ENCODE data around the gene NHP2. TPM values are rescaled to one million over a fixed set of nuclear protein-coding genes. Genes with fewer than 3 reads are reported as not detected.

NHP2 gene
- total and polyA plus RNA-seq, 9 of the 15 experiments (the other 6 are each of a cell fraction or from before 2014, with no cell fraction given), result 52.8 to 622 (median 144) TPM

GRCh38 chr5:178107756-178108310, 45.9 kb downstream of the NHP2 start:
- intact Hi-C loops (cut with micrococcal nuclease), result no loop called here
- Histone ChIP-seq H3K4me1 (replicated peaks in 1 of 2; ENCODE audit: control insufficient read depth in 2 of 2, insufficient read depth in 2 of 2, low read length in 2 of 2) (peaks cover 2 to 8% of the 10 kb centered on the region in 2 experiments; a peak in 2 of 5 replicates), H3K9me1 (ENCODE audit: control insufficient read depth, insufficient read depth, low read length) (no peaks in the 10 kb centered on the region), H3K4me2 (ENCODE audit: insufficient read depth, low read length) (no peak overlapping the region), H3K27me3 (ENCODE audit: control insufficient read depth in 2 of 2, insufficient read depth in 2 of 2, low read length in 2 of 2) (no peaks in the 10 kb centered on the region), H3K36me3 (ENCODE audit: control insufficient read depth, insufficient read depth, low read length) (no peaks in the 10 kb centered on the region), H3K9ac (ENCODE audit: insufficient read depth in 1 of 2, low read depth in 2 of 2, low read length in 2 of 2) (peak overlapping the region in 1 of 2 experiments; percentile 65; a peak in 1 of 4 replicates), H3K4me3 (no peak overlapping the region), H3K27ac (ENCODE audit: extremely low read depth, low read depth, low read length) (no peak overlapping the region), H2AFZ (ENCODE audit: low read depth, low read length) (no peak overlapping the region), H3K79me2 (ENCODE audit: control insufficient read depth, insufficient read depth, low read length) (no peaks in the 10 kb centered on the region), H4K20me1 (replicated peaks; ENCODE audit: control insufficient read depth, insufficient read depth, low read length) (no peaks in the 10 kb centered on the region), H3K9me3 (replicated peaks; ENCODE audit: control insufficient read depth, insufficient read depth, low read depth, low read length) (no peaks in the 10 kb centered on the region)
- CTCF ChIA-PET (ENCODE audit: low intra/inter-chr PET ratio), result no interaction called here
- POLR2A ChIA-PET, result interaction anchor here (0.6 to 1.2 kb wide), 3 partner anchors 8 to 508 kb away, joined by 3 read pairs; partner anchors contain the start of gene B4GALT7
- in situ Hi-C loops (cut with MboI), result no loop called here
- FAIRE-seq (no peak), ATAC-seq (no peak), DNase-seq (ENCODE audit: extremely low read depth in 1 of 4, low spot score in 3 of 4) (no peak)
- 35% methylated on average over 5 of the region's 5 CpGs for WGBS (ENCODE audit: insufficient coverage, low coverage, missing lambda C conversion rate)
- BruUV-seq (replicated peaks), result no TSS peak
- no peak for TF ChIP-seq BRCA1 (IDR thresholded peaks at IDR 0.05)
- TF ChIP-seq BRCA1 (CRISPR knock-in tag; IDR thresholded peaks at IDR 0.05), result no peak
- TF ChIP-seq, protein P1, sequence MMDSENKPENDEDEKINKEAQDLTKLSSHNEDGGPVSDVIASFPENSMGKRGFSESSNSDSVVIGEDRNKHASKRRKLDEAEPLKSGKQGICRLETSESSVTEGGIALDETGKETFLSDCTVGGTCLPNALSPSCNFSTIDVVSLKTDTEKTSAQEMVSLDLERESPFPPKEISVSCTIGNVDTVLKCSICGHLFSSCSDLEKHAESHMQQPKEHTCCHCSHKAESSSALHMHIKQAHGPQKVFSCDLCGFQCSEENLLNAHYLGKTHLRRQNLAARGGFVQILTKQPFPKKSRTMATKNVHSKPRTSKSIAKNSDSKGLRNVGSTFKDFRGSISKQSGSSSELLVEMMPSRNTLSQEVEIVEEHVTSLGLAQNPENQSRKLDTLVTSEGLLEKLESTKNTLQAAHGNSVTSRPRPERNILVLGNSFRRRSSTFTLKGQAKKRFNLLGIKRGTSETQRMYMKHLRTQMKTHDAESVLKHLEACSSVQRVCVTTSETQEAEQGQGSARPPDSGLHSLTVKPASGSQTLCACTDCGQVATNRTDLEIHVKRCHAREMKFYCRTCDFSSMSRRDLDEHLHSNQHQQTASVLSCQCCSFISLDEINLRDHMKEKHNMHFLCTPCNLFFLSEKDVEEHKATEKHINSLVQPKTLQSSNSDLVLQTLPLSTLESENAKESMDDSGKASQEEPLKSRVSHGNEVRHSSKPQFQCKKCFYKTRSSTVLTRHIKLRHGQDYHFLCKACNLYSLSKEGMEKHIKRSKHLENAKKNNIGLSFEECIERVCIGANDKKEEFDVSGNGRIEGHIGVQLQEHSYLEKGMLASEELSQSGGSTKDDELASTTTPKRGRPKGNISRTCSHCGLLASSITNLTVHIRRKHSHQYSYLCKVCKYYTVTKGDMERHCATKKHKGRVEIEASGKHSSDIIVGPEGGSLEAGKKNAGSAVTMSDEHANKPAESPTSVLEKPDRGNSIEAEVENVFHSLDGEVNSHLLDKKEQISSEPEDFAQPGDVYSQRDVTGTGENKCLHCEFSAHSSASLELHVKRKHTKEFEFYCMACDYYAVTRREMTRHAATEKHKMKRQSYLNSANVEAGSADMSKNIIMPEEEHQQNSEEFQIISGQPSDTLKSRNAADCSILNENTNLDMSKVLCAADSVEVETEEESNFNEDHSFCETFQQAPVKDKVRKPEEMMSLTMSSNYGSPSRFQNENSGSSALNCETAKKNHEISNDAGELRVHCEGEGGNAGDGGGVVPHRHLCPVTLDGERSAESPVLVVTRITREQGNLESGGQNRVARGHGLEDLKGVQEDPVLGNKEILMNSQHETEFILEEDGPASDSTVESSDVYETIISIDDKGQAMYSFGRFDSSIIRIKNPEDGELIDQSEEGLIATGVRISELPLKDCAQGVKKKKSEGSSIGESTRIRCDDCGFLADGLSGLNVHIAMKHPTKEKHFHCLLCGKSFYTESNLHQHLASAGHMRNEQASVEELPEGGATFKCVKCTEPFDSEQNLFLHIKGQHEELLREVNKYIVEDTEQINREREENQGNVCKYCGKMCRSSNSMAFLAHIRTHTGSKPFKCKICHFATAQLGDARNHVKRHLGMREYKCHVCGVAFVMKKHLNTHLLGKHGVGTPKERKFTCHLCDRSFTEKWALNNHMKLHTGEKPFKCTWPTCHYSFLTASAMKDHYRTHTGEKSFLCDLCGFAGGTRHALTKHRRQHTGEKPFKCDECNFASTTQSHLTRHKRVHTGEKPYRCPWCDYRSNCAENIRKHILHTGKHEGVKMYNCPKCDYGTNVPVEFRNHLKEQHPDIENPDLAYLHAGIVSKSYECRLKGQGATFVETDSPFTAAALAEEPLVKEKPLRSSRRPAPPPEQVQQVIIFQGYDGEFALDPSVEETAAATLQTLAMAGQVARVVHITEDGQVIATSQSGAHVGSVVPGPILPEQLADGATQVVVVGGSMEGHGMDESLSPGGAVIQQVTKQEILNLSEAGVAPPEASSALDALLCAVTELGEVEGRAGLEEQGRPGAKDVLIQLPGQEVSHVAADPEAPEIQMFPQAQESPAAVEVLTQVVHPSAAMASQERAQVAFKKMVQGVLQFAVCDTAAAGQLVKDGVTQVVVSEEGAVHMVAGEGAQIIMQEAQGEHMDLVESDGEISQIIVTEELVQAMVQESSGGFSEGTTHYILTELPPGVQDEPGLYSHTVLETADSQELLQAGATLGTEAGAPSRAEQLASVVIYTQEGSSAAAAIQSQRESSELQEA (IDR thresholded peaks at IDR 0.05; ENCODE audit: low read depth), result no peak
- no peak for TF ChIP-seq MIER1 (IDR thresholded peaks at IDR 0.05; ENCODE audit: low read depth)
- TF ChIP-seq, protein P2, sequence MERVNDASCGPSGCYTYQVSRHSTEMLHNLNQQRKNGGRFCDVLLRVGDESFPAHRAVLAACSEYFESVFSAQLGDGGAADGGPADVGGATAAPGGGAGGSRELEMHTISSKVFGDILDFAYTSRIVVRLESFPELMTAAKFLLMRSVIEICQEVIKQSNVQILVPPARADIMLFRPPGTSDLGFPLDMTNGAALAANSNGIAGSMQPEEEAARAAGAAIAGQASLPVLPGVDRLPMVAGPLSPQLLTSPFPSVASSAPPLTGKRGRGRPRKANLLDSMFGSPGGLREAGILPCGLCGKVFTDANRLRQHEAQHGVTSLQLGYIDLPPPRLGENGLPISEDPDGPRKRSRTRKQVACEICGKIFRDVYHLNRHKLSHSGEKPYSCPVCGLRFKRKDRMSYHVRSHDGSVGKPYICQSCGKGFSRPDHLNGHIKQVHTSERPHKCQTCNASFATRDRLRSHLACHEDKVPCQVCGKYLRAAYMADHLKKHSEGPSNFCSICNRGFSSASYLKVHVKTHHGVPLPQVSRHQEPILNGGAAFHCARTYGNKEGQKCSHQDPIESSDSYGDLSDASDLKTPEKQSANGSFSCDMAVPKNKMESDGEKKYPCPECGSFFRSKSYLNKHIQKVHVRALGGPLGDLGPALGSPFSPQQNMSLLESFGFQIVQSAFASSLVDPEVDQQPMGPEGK (CRISPR knock-in tag; IDR thresholded peaks at IDR 0.05; ENCODE audit: borderline replicate concordance), result no peak
- no peak for TF ChIP-seq RBM39 (optimal IDR thresholded peaks at IDR 0.05; ENCODE audit: low read depth, low read length)
- TF ChIP-seq FOXP1 (CRISPR knock-in tag; IDR thresholded peaks at IDR 0.05), result no peak
- no peak for TF ChIP-seq ZNF75A (CRISPR knock-in tag; IDR thresholded peaks at IDR 0.05)

Measured in K562 (cell line).